ENCODE results near the gene ARHGAP26.

ARHGAP26 gene

DNA sequence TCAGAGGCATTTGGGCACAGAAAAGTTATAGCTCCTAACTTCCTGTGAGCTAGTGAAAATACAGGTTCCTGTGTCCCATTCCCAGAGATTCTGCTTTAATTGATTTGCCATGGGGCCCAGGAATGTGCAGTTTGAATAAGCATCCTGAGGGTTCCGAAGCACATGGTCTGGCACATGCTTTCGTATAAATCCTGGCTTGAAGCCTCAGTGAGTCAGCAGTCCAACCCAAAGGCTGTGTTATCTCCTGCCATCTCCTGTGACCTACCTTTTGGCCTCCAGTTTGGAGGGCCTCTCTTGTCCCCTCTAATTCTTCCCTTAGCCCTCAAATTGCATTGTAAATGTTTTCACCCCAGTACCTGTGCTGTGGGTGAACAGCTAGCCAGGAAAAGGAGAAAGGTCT lies 449.5 kb downstream of the ARHGAP26 start:
- no peak overlapping the region for H3K4me3 Mint-ChIP-seq
- no peaks in the 10 kb centered on the region for H3K27me3 Mint-ChIP-seq
- DNase-seq (no peak), ATAC-seq (replicated peaks) (no peak)
- H3K9me3 Mint-ChIP-seq = no peaks in the 10 kb centered on the region
- no peak overlapping the region for H3K27ac Mint-ChIP-seq
- H3K4me1 Mint-ChIP-seq = peaks cover 44 to 53% of the 10 kb centered on the region in 2 donors
- H3K36me3 Mint-ChIP-seq = peaks cover 0 to 9% of the 10 kb centered on the region in 2 donors

GRCh38 chr5:143220748-143221251 lies 450.6 kb downstream of the ARHGAP26 start:
- no peak for DNase-seq
- Mint-ChIP-seq H3K36me3 (peaks cover 0 to 4% of the 10 kb centered on the region in 2 donors), H3K27me3 (no peaks in the 10 kb centered on the region), H3K27ac (peak overlapping the region; percentile 91), H3K4me1 (peaks cover 41 to 47% of the 10 kb centered on the region in 2 donors), H3K4me3 (peak overlapping the region; percentile 3 to 42), H3K9me3 (no peaks in the 10 kb centered on the region)
- no peak for ATAC-seq (replicated peaks)

DNA sequence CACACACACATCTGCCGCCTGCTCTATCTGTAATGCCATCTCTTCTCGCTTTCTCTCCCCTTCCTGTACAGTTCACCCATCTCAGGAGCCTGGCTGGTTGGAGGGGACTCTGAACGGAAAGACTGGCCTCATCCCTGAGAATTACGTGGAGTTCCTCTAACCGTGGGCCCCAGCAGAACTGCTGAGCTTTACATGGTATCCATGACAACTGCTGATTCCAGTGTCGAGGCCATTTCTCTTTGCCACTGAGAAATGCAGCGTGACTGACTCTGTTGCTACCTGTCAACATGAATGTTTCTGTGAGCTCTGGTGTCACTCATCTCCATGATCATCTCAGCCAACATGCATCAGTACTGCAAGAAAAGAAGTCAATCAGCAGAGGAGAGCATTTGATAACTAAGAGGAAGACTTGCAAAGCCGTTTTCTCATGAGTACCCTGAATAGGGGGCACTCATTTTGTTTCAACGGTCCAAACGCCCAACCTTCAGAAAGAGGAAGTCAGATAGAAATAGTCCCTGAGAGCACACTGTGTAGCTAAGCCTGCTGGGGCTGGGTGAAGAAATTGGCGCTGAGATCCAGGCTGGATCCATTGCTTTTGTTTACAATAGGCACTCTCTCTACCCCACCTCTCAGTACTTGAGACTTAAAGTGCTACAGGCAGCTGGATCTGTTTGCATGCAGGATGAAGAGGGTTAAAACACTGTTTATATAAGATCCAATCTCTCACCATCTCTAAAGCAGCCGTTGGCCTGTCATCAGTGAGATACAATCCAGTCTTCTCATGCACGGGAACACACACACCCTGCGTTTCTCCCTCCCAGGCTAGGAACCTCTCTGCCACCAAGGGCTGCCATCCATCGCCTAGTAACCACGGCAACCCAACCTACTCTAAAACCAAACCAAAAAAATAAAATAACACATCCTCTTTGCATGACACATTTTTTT lies 452.4 kb downstream of the ARHGAP26 start:
- peaks cover 37% of the 10 kb centered on the region in 2 donors for H3K4me1 Mint-ChIP-seq
- DNase-seq = peak; percentile 42
- peak overlapping the region; percentile 91 for H3K27ac Mint-ChIP-seq

DNA sequence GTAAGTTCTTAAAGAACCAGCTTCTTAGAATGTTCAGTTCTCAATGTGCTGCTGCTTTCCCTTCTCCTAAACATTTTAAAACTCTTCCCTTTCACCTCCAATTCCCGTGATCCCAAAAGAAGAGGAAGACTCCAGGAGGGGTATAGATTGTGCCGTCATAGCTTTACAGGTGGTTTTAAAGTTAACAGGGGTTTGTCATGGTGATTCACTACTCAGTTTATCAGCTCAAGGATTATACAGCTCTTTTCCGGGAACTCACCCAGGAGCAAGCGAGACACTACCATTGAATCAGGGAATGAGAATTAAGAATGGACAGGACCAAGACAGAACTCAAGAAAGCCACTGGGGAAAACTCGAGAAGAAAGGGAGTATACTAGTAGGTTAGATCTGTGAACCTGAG lies 454.5 kb downstream of the ARHGAP26 start:
- H3K4me1 Mint-ChIP-seq = peaks cover 38 to 43% of the 10 kb centered on the region in 2 donors
- H3K36me3 Mint-ChIP-seq = no peaks in the 10 kb centered on the region
- H3K4me3 Mint-ChIP-seq = no peak overlapping the region
- DNase-seq (no peak), ATAC-seq (replicated peaks) (no peak)
- no peak overlapping the region for H3K27ac Mint-ChIP-seq
- H3K27me3 Mint-ChIP-seq = no peaks in the 10 kb centered on the region
- no peaks in the 10 kb centered on the region for H3K9me3 Mint-ChIP-seq

More for the DNA sequence above, 452.4 kb downstream of the ARHGAP26 start:
- ATAC-seq (replicated peaks) = peak; percentile 92 to 96
- H3K4me3 Mint-ChIP-seq = peak overlapping the region; percentile 78 to 83
- no peaks in the 10 kb centered on the region for H3K27me3 Mint-ChIP-seq
- no peaks in the 10 kb centered on the region for H3K36me3 Mint-ChIP-seq
- H3K9me3 Mint-ChIP-seq = no peaks in the 10 kb centered on the region

- peak overlapping the region; percentile 73 for H3K27ac Mint-ChIP-seq
- no peaks in the 10 kb centered on the region for H3K36me3 Mint-ChIP-seq
- no peaks in the 10 kb centered on the region for H3K27me3 Mint-ChIP-seq
- H3K4me3 Mint-ChIP-seq = no peak overlapping the region
- H3K4me1 Mint-ChIP-seq = peaks cover 43 to 48% of the 10 kb centered on the region in 2 donors
- DNase-seq (no peak), ATAC-seq (replicated peaks) (no peak)
- H3K9me3 Mint-ChIP-seq = no peaks in the 10 kb centered on the region
Measured at GRCh38 chr5:143225511-143225910, 455.3 kb downstream of the ARHGAP26 start.

- no peaks in the 10 kb centered on the region for H3K27me3 Mint-ChIP-seq
- no peaks in the 10 kb centered on the region for H3K9me3 Mint-ChIP-seq
- H3K4me3 Mint-ChIP-seq = no peak overlapping the region
- H3K4me1 Mint-ChIP-seq = peaks cover 37 to 48% of the 10 kb centered on the region in 2 donors
- no peaks in the 10 kb centered on the region for H3K36me3 Mint-ChIP-seq
- DNase-seq (no peak), ATAC-seq (replicated peaks) (no peak)
- no peak overlapping the region for H3K27ac Mint-ChIP-seq
Measured at GRCh38 chr5:143226361-143226760, 456.2 kb downstream of the ARHGAP26 start.

DNA sequence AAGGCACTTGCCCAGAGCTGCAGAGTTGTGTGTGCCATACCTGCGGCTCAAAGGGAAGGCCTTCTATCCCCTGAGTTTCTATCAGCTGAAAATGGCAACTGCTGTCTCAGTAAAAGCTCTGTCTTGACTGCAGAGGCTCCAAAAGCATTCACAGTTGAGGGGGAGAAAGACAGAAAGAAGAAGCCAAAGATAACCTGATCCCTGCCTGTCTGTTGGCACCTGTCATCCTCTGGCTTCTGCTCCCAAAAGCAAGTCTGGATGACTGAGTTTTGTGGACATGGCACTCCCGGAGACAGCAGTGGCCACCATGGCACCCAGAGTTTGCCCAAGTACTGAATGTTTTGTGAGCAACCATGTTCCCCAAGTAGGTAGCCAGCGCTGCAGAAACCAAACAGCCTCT lies 456.7 kb downstream of the ARHGAP26 start:
- Mint-ChIP-seq H3K36me3 (no peaks in the 10 kb centered on the region), H3K4me3 (no peak overlapping the region), H3K27me3 (peaks cover 0 to 2% of the 10 kb centered on the region in 2 donors), H3K9me3 (no peaks in the 10 kb centered on the region), H3K4me1 (peaks cover 35 to 46% of the 10 kb centered on the region in 2 donors), H3K27ac (no peak overlapping the region)
- DNase-seq (no peak), ATAC-seq (replicated peaks) (no peak)

- peaks cover 34 to 44% of the 10 kb centered on the region in 2 donors for H3K4me1 Mint-ChIP-seq
- no peaks in the 10 kb centered on the region for H3K36me3 Mint-ChIP-seq
- ATAC-seq (replicated peaks) = no peak
- no peaks in the 10 kb centered on the region for H3K9me3 Mint-ChIP-seq
- no peak overlapping the region for H3K4me3 Mint-ChIP-seq
- H3K27me3 Mint-ChIP-seq = peaks cover 0 to 4% of the 10 kb centered on the region in 2 donors
- DNase-seq = no peak
- H3K27ac Mint-ChIP-seq = no peak overlapping the region
Measured at GRCh38 chr5:143227301-143227700, 457.1 kb downstream of the ARHGAP26 start.

- no peak for DNase-seq
- no peak overlapping the region for H3K4me3 Mint-ChIP-seq
Measured at GRCh38 chr5:143228597-143229293, 458.6 kb downstream of the ARHGAP26 start.

DNA sequence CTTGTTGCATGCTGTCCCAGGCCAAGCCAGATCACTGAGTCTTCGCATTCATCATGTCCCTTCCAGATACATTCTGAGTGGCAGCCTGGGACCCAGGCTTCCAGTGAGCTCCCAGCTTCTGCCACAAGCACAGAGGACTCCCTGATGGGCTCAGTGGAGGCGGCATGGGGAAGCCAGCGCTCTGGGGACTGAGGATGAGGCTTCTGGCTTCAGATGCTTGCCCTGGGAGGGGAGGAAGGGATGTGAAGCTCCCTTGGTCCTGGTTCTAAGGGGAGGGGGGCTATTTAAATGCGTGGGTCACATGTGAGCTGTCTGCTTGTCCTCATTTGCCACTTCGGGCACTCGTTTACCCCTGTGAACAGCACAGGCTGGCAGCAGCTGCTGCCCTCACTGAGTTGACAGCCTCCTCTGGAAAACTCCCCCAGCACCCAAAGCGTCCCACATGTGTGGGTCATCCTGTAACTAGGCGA lies 459.3 kb downstream of the ARHGAP26 start:
- no peaks in the 10 kb centered on the region for H3K36me3 Mint-ChIP-seq
- DNase-seq = no peak
- H3K4me3 Mint-ChIP-seq = peak overlapping the region; percentile 43 to 50
- peaks cover 0 to 11% of the 10 kb centered on the region in 2 donors for H3K27me3 Mint-ChIP-seq
- peak; percentile 54 to 61 for ATAC-seq (replicated peaks)
- H3K27ac Mint-ChIP-seq = peak overlapping the region; percentile 91
- H3K4me1 Mint-ChIP-seq = peaks cover 21 to 29% of the 10 kb centered on the region in 2 donors
- peaks cover 0 to 1% of the 10 kb centered on the region in 2 donors for H3K9me3 Mint-ChIP-seq

More at GRCh38 chr5:143228597-143229293, 458.6 kb downstream of the ARHGAP26 start:
- no peaks in the 10 kb centered on the region for H3K36me3 Mint-ChIP-seq
- peaks cover 0 to 6% of the 10 kb centered on the region in 2 donors for H3K27me3 Mint-ChIP-seq
- peaks cover 21 to 30% of the 10 kb centered on the region in 2 donors for H3K4me1 Mint-ChIP-seq
- no peak overlapping the region for H3K27ac Mint-ChIP-seq
- no peak for ATAC-seq (replicated peaks)
- no peaks in the 10 kb centered on the region for H3K9me3 Mint-ChIP-seq

GRCh38 chr5:143229896-143230675 lies 459.9 kb downstream of the ARHGAP26 start:
- Mint-ChIP-seq H3K27me3 (peaks cover 0 to 11% of the 10 kb centered on the region in 2 donors), H3K27ac (peak overlapping the region; percentile 91), H3K4me3 (peak overlapping the region; percentile 43 to 50), H3K36me3 (no peaks in the 10 kb centered on the region), H3K4me1 (peaks cover 21 to 29% of the 10 kb centered on the region in 2 donors), H3K9me3 (peaks cover 0 to 1% of the 10 kb centered on the region in 2 donors)
- DNase-seq = no peak
- peak; percentile 88 to 92 for ATAC-seq (replicated peaks)

- peaks cover 20 to 29% of the 10 kb centered on the region in 2 donors for H3K4me1 Mint-ChIP-seq
- DNase-seq (no peak), ATAC-seq (replicated peaks) (no peak)
- no peak overlapping the region for H3K27ac Mint-ChIP-seq
- H3K27me3 Mint-ChIP-seq = peaks cover 0 to 11% of the 10 kb centered on the region in 2 donors
- peaks cover 0 to 1% of the 10 kb centered on the region in 2 donors for H3K9me3 Mint-ChIP-seq
- H3K36me3 Mint-ChIP-seq = no peaks in the 10 kb centered on the region
- no peak overlapping the region for H3K4me3 Mint-ChIP-seq
Measured at GRCh38 chr5:143230676-143230996, 460.5 kb downstream of the ARHGAP26 start.

GRCh38 chr5:143231416-143231815 lies 461.2 kb downstream of the ARHGAP26 start:
- no peak for ATAC-seq (replicated peaks)
- Mint-ChIP-seq H3K36me3 (no peaks in the 10 kb centered on the region), H3K4me1 (peaks cover 20 to 29% of the 10 kb centered on the region in 2 donors), H3K27me3 (peaks cover 0 to 11% of the 10 kb centered on the region in 2 donors), H3K4me3 (no peak overlapping the region), H3K9me3 (peaks cover 0 to 1% of the 10 kb centered on the region in 2 donors), H3K27ac (no peak overlapping the region)
- DNase-seq = no peak

Measured in stimulated activated naive B cell treated with anti-CD40 and anti-IgM and Interleukin-4, amounts not matched to agents 10 μg/mL and 1 μg/mL and 100 μg/mL, for 72 hours (primary cell).